NCI-H2171 (cell line): ENCODE measurements around the gene CLEC7A.

Experiments used
- DNase-seq: peaks from one replicate; lab custom pipeline; 2025; lab: John Stamatoyannopoulos, UW

CLEC7A gene

GRCh38 chr12:10140001-10140400, 10.0 kb upstream of the CLEC7A start:
- DNase-seq: no peak

DNA sequence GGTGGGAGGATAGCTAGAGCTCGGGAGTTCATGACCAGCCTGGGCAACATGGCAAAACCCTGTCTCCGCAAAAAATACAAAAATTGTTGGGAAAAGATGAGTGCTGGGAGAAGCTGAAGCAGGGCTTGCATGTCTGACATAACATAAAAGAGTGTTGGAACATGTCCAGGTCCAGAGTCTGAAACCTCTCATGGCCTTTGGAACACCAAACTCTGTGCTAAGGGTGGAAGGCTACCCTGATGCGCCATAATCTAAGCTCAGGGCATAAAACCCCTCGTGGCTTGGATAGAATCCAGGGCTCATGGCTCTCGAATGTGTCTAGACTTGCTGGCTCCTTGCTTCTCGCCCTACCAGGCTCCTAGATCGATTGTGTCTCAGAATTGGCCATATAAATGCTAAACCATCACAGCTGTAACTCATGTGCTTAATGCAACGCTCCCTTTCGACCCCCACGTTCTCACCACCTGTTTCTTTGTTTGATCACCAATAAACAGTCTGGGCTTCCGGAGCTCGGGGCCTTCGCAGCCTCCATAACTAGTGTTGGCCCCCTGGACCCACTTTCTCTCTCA, 6.7 kb upstream of the CLEC7A start:
- DNase-seq: no peak

DNA sequence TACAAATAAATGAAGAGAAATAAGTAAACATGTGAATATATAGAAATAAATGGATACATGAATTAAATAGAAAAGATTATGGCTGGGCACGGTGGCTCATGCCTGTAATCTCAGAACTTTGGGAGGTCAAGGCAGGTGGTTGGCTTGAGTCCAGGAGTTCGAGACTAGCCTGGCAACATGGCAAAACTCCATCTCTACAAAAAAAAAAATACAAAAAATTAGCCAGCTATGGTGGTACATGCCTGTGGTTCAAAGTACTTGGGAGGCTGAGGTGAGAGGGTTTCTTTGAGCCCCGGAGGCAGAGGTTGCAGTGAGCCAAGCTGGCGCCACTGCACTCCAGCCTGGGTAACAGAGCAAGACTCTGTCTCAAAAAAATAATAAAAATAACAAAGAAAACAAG, 5.1 kb upstream of the CLEC7A start:
- no peak for DNase-seq

- DNase-seq: no peak
Measured at GRCh38 chr12:10132850-10133370, 2.9 kb upstream of the CLEC7A start.

DNA sequence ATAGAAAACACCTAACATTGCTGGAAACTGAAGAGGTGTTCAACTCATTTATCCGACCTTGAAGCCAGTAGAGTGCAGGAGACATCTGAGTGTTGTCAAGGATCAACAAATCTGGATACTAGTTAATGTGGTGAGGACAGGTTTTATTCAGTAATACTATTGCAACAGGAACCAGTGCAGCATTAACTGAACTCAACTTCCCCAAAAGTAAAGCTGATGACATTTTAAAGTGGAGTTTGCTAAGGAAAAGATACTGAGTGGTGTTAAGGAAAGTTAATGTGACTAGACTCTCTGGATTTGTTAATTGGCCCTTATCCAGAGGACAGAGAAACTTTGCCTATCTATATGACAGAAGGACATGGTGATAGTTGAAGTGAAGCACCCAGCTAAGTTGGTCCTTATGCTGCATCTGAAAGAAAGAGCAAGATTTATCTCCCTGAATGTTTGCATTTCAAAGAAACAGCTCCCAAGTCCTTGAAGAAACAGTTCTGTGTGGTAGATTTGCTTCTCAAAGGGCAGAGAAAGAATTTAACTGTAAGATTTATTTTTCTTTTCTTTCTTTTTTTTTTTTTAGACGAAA, 1.2 kb upstream of the CLEC7A start:
- DNase-seq: no peak

DNA sequence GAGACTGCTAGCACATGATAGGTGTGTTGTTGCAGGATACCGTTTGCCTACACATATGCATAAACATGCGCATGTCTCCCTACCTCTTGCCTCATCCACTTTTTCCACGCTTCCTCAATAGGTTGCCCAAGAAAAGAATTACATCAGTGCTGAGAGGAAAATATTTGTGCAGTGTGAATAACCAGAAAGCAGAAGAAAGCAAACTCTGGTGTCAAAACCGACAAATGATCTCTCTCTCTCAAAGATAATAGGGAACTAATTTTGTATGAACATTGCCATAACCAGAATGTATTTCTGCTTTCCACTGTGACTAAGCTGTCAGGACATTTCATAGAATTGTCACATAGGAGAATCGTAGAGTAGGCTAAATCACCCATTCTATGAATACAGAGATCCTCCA, 1.3 kb downstream of the CLEC7A start:
- DNase-seq: no peak

- DNase-seq: no peak
Measured at GRCh38 chr12:10126413-10126812, 3.6 kb downstream of the CLEC7A start.

DNA sequence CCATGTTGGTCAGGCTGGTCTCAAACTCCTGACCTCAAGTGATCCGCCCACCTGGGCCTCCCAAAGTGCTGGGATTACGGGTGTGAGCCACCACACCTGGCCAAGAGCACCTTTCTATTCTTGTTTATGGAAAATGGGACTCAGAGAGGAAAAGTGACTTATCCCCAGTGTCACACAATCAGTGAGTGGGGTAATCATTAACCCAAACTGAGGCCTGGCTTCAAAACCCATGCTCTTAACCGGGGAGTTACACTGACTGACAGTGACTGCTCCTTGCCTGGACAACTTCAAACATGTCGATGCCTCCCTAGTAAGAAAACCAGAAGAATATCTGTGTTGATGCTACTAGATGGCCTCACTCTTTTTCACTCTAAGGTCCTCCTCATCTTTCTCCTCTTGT, 7.3 kb downstream of the CLEC7A start:
- no peak for DNase-seq

- no peak for DNase-seq
Measured at GRCh38 chr12:10121278-10121677, 8.7 kb downstream of the CLEC7A start.

DNA sequence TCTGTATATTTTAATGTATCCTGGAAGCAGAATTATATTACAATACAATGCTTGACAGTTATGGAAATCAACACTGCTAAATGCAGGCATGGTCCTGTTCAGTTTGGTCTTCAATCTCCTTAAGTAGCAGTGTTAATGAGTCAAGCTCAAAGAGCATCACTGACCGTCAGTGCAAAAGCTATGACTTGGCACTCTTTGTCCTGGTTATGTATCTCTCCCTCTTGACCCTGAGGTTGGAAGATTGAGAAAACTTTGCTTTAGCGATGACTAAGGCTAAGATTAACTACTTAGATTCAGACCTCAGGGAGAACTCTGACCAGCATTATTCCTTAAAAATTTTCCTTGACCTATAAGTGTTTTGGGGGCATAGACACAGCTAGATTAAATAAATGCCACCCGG, 10.9 kb downstream of the CLEC7A start:
- no peak for DNase-seq

GRCh38 chr12:10115890-10116289, 14.1 kb downstream of the CLEC7A start:
- no peak for DNase-seq

GRCh38 chr12:10115311-10115710, 14.7 kb downstream of the CLEC7A start:
- no peak for DNase-seq

DNA sequence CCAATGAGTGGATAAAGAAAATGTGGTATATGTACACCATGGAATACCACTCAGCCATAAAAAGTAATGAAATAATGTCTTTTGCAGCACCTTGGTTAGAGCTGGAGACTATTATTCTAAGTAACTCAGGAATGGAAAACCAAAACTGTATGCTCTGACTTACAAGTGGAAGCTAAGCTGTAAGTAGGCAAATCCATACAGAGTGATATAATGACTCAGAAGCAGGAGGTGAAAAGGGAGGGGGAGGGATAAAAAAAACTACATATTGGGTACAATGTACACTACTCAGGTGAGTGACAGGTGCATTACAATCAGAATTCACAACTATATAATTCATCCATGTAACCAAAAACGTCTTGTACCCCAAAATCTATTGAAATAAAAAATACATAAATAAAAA, 16.1 kb downstream of the CLEC7A start:
- DNase-seq: no peak

- no peak for DNase-seq
Measured at GRCh38 chr12:10113075-10113474, 16.9 kb downstream of the CLEC7A start.

DNA sequence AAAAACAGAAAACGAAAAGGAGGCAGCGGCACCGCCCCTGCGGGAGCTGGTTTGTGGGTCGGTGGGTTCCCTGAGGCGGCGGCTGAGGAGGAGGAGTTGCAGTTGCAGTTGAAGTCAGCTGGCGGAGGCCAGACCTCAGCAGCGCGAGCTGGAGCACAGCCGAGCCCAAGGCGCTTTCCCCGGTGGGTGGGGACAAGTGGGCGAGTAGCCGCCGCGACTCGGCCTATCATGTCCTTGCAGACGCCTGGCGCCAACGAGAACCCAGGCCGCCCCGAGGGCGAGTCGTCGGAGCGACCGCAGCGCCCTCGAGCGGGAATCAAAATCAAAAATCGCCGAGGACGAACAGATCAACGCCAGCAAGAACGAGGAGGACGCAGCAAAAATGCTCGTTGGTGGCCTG, 18.5 kb downstream of the CLEC7A start:
- no peak for DNase-seq

DNA sequence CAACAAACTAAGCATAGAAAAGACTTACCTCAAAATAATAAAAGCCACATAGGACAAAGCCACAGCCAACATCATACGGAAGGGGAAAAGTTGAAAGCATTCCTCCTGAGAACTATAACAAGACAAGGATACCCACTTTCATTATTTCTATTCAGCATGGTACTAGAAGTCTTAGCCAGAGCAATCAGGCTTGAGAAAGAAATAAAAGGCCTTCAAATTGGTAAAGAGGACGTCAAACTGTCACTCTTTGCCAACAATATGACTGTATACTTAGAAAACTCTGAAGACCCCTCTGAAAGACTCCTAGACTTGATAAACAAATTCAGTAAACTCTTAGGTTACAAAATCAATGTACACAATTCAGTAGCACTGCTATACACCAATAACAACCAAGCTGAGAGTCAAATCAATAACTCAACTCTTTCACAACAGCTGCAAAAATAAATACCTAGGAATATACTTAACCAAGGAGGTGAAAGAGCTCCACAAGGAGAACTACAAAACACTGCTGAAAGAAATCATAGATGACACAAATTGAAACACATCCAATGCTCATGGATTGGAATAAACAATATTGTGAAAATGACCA, 19.6 kb downstream of the CLEC7A start:
- no peak for DNase-seq

DNA sequence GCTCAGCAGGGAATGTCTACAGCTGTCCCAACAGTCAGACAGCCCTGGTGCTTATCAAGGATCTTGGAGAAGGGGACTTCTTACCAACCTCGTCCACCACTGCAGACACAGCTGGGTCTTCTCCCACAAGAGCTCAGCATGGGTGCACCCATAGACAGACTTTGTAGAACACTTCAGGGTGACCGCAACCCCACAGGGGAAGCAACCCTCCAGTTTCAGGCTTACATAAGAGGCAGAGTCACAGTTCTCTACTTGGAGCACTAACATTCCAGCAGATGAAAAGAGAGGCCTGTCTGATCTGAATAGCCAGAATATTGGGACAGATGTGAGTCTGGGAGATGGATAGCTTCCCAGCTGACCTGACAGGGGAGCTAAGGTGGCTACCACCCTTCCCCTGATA, 27.7 kb downstream of the CLEC7A start:
- DNase-seq: no peak

- no peak for DNase-seq
Measured at GRCh38 chr12:10101648-10102220, 28.3 kb downstream of the CLEC7A start.

- DNase-seq: no peak
Measured at GRCh38 chr12:10101042-10101579, 28.9 kb downstream of the CLEC7A start.

GRCh38 chr12:10098791-10099190, 31.2 kb downstream of the CLEC7A start, which contains the start of gene CLEC1A:
Gene CLEC1A, minus strand, starts transcription at chr12:10098985. Its CDS starts 63 bp downstream, at chr12:10098922.
- DNase-seq: no peak

GRCh38 chr12:10097521-10097920, 32.5 kb downstream of the CLEC7A start:
- no peak for DNase-seq

DNA sequence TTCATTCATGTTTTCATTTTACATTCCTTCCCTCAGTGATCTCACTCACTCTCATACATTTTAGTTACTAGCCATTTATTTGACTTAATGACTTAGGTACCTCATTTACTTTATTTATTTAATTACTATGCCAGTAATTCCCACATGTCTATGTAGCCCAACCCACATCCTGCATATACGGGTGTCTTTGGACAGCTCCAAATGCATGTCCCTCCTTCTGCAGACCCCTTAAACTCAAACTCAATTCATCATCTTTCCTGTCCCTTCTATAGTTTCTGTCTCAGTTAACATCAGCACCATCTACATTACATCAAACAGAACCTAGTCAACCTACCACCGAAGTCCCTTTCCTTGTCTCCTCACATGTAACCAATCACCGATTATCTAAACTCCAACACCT, 34.0 kb downstream of the CLEC7A start:
- no peak for DNase-seq
